OCI-LY3 (cell line): ENCODE measurements around the gene KLK11.

Experiments used
- H2AFZ ChIP-seq: fragments of 200-600, 300-600 bp; shearing (Covaris generic); 2 replicates; pipeline ENCODE4 v1.6.0; 2014; ENCODE audit warnings: antibody characterized with exemption, low read depth, low read length
- H3K27ac ChIP-seq: fragments of 200-600, 300-600 bp; sonication (generic); 2 replicates; pipeline ENCODE4 v1.5.1; 2014; ENCODE audit warnings: mild to moderate bottlenecking, low read length, moderate library complexity, mixed read lengths
- H3K27me3 ChIP-seq: fragments of 200-600, 300-600 bp; sonication (generic); 2 replicates; pipeline ENCODE4 v1.6.1; 2014; ENCODE audit warnings: low read depth, low read length, mixed read lengths
- H3K36me3 ChIP-seq: fragments of 200-600, 300-600 bp; sonication (generic); replicated peaks from 2 replicates; pipeline ENCODE3; 2014; ENCODE audit warnings: low read depth, low read length, mixed read lengths
- H3K4me1 ChIP-seq: fragments of 300-600, 200-600 bp; sonication (generic); 2 replicates; pipeline ENCODE4 v1.6.1; 2014; ENCODE audit warnings: low read length, mixed read lengths
- H3K4me2 ChIP-seq: fragments of 200-600, 300-600 bp; sonication (generic); 2 replicates; pipeline ENCODE4 v1.6.1; 2014; ENCODE audit warnings: low read length, mixed read lengths
- H3K4me3 ChIP-seq: fragments of 300-600, 200-600 bp; sonication (generic); 2 replicates; pipeline ENCODE4 v1.5.1; 2014; ENCODE audit warnings: antibody characterized with exemption, mild to moderate bottlenecking, low read length, moderate library complexity
- H3K79me2 ChIP-seq: fragments of 300-600, 200-600 bp; shearing (Covaris generic); 2 replicates; pipeline ENCODE4 v1.6.1; 2014; ENCODE audit warnings: mild to moderate bottlenecking, low read length, mixed read lengths
- H3K9ac ChIP-seq: fragments of 300-600, 200-600 bp; shearing (Covaris generic); 2 replicates; pipeline ENCODE4 v1.6.0; 2014; ENCODE audit warnings: mild to moderate bottlenecking, low read length, moderate library complexity
- H3K9me3 ChIP-seq: fragments of 200-600, 300-600 bp; shearing (Covaris generic); 2 replicates; pipeline ENCODE4 v1.6.1; 2014; ENCODE audit warnings: low read length, mixed read lengths; ENCODE audit not compliant: insufficient read depth
- H4K20me1 ChIP-seq: fragments of 200-600, 300-600 bp; sonication (generic); 2 replicates; pipeline ENCODE4 v1.6.1; 2016; ENCODE audit warnings: low read length, mixed read lengths; ENCODE audit not compliant: insufficient read depth
- CTCF ChIP-seq: fragments of 200-600, 300-600 bp; sonication (generic); IDR thresholded peaks from 2 replicates; pipeline ENCODE4 v1.5.1; 2014; ENCODE audit warnings: antibody characterized with exemption, low read length, low read depth
- EZH2phosphoT487 ChIP-seq: fragments of 200-600 bp; shearing (Covaris generic); IDR thresholded peaks from 2 replicates; pipeline ENCODE4 v1.6.1; 2018; ENCODE audit warnings: antibody characterized with exemption, mixed run types, low read depth

KLK11 gene

GRCh38 chr19:51005248-51005647 lies 21.2 kb downstream of the KLK11 start:
- H3K36me3 ChIP-seq = no peaks in the 10 kb centered on the region
- no peaks in the 10 kb centered on the region for H4K20me1 ChIP-seq
- no peaks in the 10 kb centered on the region for H3K79me2 ChIP-seq
- no peaks in the 10 kb centered on the region for H3K9me3 ChIP-seq
- no peak for TF ChIP-seq CTCF
- TF ChIP-seq EZH2phosphoT487 = no peak
- no peak overlapping the region for H3K4me2 ChIP-seq
- H2AFZ ChIP-seq = no peak overlapping the region
- no peak overlapping the region for H3K9ac ChIP-seq
- no peak overlapping the region for H3K4me3 ChIP-seq
- peaks cover 18% of the 10 kb centered on the region for H3K27me3 ChIP-seq
- no peak overlapping the region for H3K27ac ChIP-seq
- H3K4me1 ChIP-seq = no peaks in the 10 kb centered on the region

GRCh38 chr19:51003316-51003715 lies 23.1 kb downstream of the KLK11 start:
- Histone ChIP-seq H3K9ac (no peak overlapping the region), H4K20me1 (no peaks in the 10 kb centered on the region), H3K4me1 (no peaks in the 10 kb centered on the region), H2AFZ (no peak overlapping the region), H3K9me3 (no peaks in the 10 kb centered on the region), H3K27ac (no peak overlapping the region), H3K27me3 (peaks cover 21% of the 10 kb centered on the region), H3K36me3 (no peaks in the 10 kb centered on the region), H3K4me3 (no peak overlapping the region), H3K4me2 (no peak overlapping the region), H3K79me2 (no peaks in the 10 kb centered on the region)
- TF ChIP-seq CTCF = no peak
- TF ChIP-seq EZH2phosphoT487 = no peak

GRCh38 chr19:51002542-51003311 lies 23.7 kb downstream of the KLK11 start:
- no peak overlapping the region for H3K4me2 ChIP-seq
- peaks cover 24% of the 10 kb centered on the region for H3K27me3 ChIP-seq
- H3K27ac ChIP-seq = no peak overlapping the region
- no peak overlapping the region for H3K4me3 ChIP-seq
- TF ChIP-seq CTCF (no peak), EZH2phosphoT487 (no peak)
- H2AFZ ChIP-seq = no peak overlapping the region
- no peaks in the 10 kb centered on the region for H3K4me1 ChIP-seq
- H4K20me1 ChIP-seq = no peaks in the 10 kb centered on the region
- no peaks in the 10 kb centered on the region for H3K9me3 ChIP-seq
- H3K79me2 ChIP-seq = no peaks in the 10 kb centered on the region
- H3K36me3 ChIP-seq = no peaks in the 10 kb centered on the region
- no peak overlapping the region for H3K9ac ChIP-seq

GRCh38 chr19:51002089-51002532 lies 24.3 kb downstream of the KLK11 start:
- H3K9ac ChIP-seq = no peak overlapping the region

More at GRCh38 chr19:51002089-51002532, 24.3 kb downstream of the KLK11 start:
- Histone ChIP-seq H3K36me3 (no peaks in the 10 kb centered on the region), H3K4me1 (no peaks in the 10 kb centered on the region), H4K20me1 (no peaks in the 10 kb centered on the region), H3K27ac (no peak overlapping the region), H3K79me2 (no peaks in the 10 kb centered on the region), H3K9me3 (no peaks in the 10 kb centered on the region), H2AFZ (no peak overlapping the region), H3K27me3 (peaks cover 24% of the 10 kb centered on the region), H3K4me2 (no peak overlapping the region), H3K4me3 (no peak overlapping the region)
- no peak for TF ChIP-seq EZH2phosphoT487
- no peak for TF ChIP-seq CTCF
